Esophagus (tissue), 2 donors: ENCODE data around the gene CPLX1. TPM values are rescaled to one million over a fixed set of nuclear protein-coding genes. Genes with fewer than 3 reads are reported as not detected.
"Not testable (repeated sequence)": the region's sequence is repeated elsewhere in the genome, so short reads cannot be mapped to it uniquely, and the experiment has no call there.

Experiments used
- H3K27ac ChIP-seq, 2 donors: one replicate each; pipeline ENCODE4 v1.5.1; 2013; ENCODE audit warnings: low read depth in 2 of 2, mild to moderate bottlenecking in 2 of 2, inconsistent platforms in 1 of 2, low read length in 1 of 2, moderate library complexity in 1 of 2
- H3K27me3 ChIP-seq, 2 donors: one replicate each; pipeline ENCODE4 v1.6.1; 2013; ENCODE audit warnings: low read length in 2 of 2, control low read depth in 1 of 2, mild to moderate bottlenecking in 1 of 2; ENCODE audit not compliant: insufficient read depth in 2 of 2, control insufficient read depth in 1 of 2
- H3K36me3 ChIP-seq, 2 donors: one replicate each; pipeline ENCODE4 v1.6.1; 2013; ENCODE audit warnings: low read length in 1 of 2; ENCODE audit not compliant: control insufficient read depth in 2 of 2, insufficient read depth in 2 of 2
- H3K4me1 ChIP-seq, 2 donors: one replicate each; pipeline ENCODE4 v1.6.1; 2013; ENCODE audit warnings: low read length in 1 of 2; ENCODE audit not compliant: control insufficient read depth in 2 of 2, insufficient read depth in 2 of 2
- H3K4me3 ChIP-seq, 2 donors: one replicate each; pipeline ENCODE4 v1.5.1; 2013; ENCODE audit warnings: low read length in 2 of 2, mild to moderate bottlenecking in 2 of 2, low read depth in 1 of 2, moderate library complexity in 1 of 2
- H3K9me3 ChIP-seq, 2 donors: one replicate each; pipeline ENCODE4 v1.6.1; 2013; ENCODE audit warnings: mild to moderate bottlenecking in 2 of 2, low read depth in 1 of 2, low read length in 1 of 2, moderate library complexity in 1 of 2; ENCODE audit not compliant: control insufficient read depth in 2 of 2, insufficient read depth in 1 of 2
- WGBS, 2 donors: extraction: QIAGEN DNeasy Blood & Tissue Kit; methylation state at CpG; one replicate each; pipeline ENCODE4 v1.1.7; 2013; 5-methylcytosine and 5-hydroxymethylcytosine counted together
- polyA plus RNA-seq, 2 donors: library from polyadenylated mRNA; stranded (reverse); fragments of 200-250 nt; gene quantifications; one replicate each; pipeline ENCODE4 v1.2.3, GENCODE V29; 2013
- donor health status: healthy with polysubstance abuse.
- donor health status: Bipolar disorder and iron deficiency.

CPLX1 gene
- polyA plus RNA-seq, 2 donors = 0.74 to 2.8 TPM

DNA sequence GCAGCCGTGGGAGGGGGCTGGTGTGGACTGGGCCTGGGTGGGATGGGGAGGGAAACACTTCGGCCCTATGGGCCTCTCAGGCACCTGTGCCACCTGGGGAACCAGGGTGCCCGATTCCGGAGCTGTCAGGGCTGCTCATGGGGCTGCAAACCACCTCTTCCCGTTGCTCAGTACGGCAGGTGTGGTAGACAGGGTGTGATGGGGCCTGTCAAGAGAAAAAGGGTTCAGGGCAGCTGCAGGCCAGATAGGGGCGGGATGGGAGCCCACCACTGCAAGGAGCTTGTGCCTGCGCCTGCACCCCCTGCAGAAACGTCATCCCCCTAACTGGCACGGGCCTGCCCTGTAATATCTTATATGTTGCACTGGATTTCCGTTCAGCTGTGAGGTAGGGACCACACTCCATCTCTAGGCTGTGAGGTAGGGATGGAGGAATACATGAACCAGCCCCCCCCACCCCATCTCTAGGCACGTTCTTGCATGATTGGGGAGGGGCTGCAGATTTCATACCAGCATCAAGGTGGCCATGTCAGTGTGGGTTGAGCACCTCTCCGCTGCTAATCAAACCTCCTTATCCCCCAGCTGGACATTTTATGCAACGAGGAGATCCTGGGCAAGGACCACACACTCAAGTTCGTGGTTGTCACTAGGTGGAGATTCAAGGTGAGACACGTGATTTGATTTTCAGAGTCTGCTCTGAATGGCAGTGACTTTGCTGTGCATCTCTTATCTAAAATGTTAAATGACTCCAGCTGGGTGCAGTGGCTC is 61.3 kb downstream of the CPLX1 start:
- Histone ChIP-seq H3K36me3 (peaks cover 12 to 45% of the 10 kb centered on the region in 2 donors), H3K9me3 (peaks cover 0 to 2% of the 10 kb centered on the region in 2 donors), H3K27me3 (no peaks in the 10 kb centered on the region), H3K4me3 (no peak overlapping the region), H3K4me1 (peaks cover 0 to 10% of the 10 kb centered on the region in 2 donors), H3K27ac (no peak overlapping the region)
- WGBS, 2 donors = 88 to 91% methylated on average over 16 of the region's 16 CpGs

DNA sequence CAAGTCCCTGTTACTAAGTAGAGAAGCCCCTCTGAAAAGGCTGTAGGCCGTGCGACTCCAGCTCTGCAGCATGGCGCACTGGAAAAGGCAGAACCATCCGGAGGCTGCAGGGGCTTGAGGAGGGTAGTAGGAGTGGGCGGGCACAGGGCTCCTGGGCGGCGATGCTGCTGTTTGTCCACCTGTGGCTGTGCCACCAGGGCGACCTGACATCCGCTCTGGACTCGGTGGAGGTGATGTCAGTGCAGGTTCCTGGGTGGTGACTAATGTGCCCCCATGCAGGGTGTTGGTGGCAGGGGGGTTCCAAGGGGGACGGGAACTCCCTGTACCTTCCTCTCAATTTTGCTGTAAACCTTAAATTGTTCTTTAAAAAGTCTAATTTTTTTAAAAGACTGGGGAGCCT is 62.0 kb downstream of the CPLX1 start:
- Histone ChIP-seq H3K9me3 (peaks cover 0 to 2% of the 10 kb centered on the region in 2 donors), H3K36me3 (peaks cover 12 to 40% of the 10 kb centered on the region in 2 donors), H3K27ac (no peak overlapping the region), H3K4me3 (no peak overlapping the region), H3K27me3 (no peaks in the 10 kb centered on the region), H3K4me1 (peaks cover 0 to 10% of the 10 kb centered on the region in 2 donors)
- 87 to 92% methylated on average over 11 of the region's 11 CpGs for WGBS, 2 donors

DNA sequence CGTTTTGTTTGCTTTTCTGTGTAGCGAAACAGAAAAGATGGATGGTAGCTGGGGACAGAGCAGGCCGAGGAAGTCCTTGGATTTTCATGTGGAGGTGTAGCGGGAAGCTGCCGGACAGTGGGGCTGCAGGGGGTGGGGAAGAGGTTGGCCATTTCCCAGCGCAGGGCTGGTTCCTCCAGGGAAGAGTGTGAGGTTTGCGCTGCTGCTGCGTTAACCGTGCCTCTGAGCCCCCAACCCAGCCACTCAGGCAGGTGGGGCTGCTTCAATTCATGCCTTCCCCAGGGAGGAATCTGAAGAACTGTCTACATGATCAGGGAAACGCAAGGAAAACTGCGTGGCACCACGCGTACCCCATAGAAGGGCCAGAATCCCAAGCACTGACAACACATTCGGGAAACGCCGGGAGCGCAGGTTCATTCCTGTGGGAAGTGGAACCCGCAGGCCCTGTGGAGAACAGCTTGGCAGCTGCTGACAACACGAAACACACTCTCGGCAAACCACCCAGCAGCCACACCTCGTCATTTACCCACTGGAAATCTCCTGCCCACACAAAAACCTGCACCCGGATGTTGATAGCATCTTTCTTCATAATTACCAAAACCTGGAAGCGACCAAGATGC is 62.6 kb downstream of the CPLX1 start:
- Histone ChIP-seq H3K4me1 (peaks cover 0 to 10% of the 10 kb centered on the region in 2 donors), H3K27ac (no peak overlapping the region), H3K36me3 (peaks cover 12 to 39% of the 10 kb centered on the region in 2 donors), H3K9me3 (peaks cover 0 to 2% of the 10 kb centered on the region in 2 donors), H3K4me3 (no peak overlapping the region), H3K27me3 (no peaks in the 10 kb centered on the region)
- WGBS, 2 donors = 89 to 90% methylated on average over 23 of the region's 23 CpGs

DNA sequence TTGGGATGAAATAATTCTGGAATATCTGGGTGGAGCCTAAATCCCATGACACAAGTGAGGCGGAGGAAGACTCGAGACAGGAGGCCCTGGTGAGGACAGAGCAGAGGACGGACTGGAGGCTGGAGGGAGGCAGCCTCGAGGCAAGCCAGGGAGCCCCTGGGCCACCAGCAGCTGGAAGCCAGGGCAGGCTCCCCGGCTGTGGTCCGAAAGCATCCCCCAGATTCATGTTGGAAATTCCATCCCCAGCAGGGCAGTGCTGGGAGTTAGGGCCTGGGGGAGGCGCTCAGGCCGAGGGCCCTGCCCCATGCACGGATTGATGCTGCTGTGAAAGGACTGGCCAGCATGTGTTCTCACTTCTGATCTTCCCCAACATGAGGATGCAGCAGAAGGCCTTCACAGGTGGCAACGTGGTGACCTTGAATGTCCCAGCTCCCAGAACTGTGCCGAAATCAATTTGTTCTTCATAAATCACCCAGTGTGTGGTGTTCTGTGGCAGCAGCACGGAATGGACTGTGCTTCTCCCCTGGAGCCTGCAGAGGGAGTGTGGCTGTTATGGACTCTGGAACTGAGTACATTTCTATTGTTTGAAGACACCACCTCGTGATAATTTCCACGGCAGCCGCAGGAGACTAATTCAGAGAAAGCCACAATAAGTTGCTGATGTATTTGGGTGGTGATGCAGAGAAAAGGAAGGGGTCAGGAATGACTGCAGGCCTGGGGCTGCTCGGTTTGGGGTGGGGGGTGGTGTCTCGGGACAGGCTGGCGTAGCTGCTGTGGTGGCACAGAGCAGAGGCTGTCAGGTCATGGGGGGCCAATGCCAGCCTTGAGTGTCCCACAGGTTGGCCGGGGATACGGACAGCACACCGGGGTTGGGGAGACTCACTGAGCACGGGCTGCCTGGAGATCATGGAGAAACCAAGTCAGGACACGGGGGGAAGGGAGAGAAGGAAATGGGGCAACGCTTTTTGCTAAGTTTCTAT is 63.4 kb downstream of the CPLX1 start:
- no peaks in the 10 kb centered on the region for H3K9me3 ChIP-seq
- H3K27ac ChIP-seq = no peak overlapping the region
- H3K36me3 ChIP-seq = peaks cover 12 to 36% of the 10 kb centered on the region in 2 donors
- no peak overlapping the region for H3K4me3 ChIP-seq
- whole genome bisulfite sequencing, 2 donors = 82 to 87% methylated on average over 24 of the region's 24 CpGs
- no peaks in the 10 kb centered on the region for H3K27me3 ChIP-seq
- peaks cover 0 to 10% of the 10 kb centered on the region in 2 donors for H3K4me1 ChIP-seq

DNA sequence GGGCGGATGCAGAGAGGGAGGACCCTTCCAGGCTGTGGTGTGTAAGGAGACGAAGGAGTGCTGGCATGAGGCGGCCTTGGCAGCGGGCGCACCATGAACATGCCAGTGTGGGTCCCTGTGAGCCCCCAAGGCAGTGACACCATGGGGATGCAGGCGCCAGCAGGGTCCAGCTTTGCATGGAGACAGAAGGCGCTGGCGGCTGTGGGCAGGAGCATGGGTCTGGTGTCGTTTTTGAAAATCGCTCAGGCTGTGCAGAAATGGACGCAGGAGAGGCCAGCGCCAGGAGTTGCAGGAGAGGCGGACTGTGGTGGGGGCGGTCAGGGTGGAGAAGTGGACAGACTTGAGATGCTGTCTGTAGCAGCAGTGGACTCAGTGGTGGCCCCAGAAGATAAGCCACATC is 64.2 kb downstream of the CPLX1 start:
- H3K27me3 ChIP-seq = no peaks in the 10 kb centered on the region
- no peaks in the 10 kb centered on the region for H3K9me3 ChIP-seq
- H3K4me3 ChIP-seq = no peak overlapping the region
- no peak overlapping the region for H3K27ac ChIP-seq
- peaks cover 0 to 7% of the 10 kb centered on the region in 2 donors for H3K4me1 ChIP-seq
- peaks cover 13 to 36% of the 10 kb centered on the region in 2 donors for H3K36me3 ChIP-seq
- 93 to 95% methylated on average over 14 of the region's 14 CpGs for WGBS, 2 donors

DNA sequence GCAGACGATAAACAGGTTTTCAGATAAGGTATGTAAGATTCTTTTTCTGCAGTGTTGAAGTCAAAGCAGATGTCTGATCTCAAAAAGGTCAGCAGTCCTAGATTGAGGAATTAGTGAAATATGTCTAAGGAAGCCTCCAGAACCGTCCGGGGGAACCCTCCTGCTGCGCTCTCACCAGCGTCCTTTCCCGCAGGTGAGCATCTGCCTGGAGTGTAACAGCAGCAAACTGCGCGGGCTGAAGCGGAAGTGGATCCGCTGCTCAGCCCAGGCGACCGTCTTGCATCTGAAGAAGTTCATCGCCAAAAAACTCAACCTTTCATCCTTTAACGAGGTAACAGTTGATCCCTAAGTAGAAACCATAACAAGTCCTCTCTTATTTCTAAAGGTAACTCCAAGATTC is 64.8 kb downstream of the CPLX1 start:
- Histone ChIP-seq H3K4me1 (peaks cover 0 to 7% of the 10 kb centered on the region in 2 donors), H3K27me3 (no peaks in the 10 kb centered on the region), H3K4me3 (no peak overlapping the region), H3K36me3 (peaks cover 13 to 34% of the 10 kb centered on the region in 2 donors), H3K9me3 (no peaks in the 10 kb centered on the region), H3K27ac (no peak overlapping the region)
- 93 to 95% methylated on average over 14 of the region's 14 CpGs for WGBS, 2 donors

DNA sequence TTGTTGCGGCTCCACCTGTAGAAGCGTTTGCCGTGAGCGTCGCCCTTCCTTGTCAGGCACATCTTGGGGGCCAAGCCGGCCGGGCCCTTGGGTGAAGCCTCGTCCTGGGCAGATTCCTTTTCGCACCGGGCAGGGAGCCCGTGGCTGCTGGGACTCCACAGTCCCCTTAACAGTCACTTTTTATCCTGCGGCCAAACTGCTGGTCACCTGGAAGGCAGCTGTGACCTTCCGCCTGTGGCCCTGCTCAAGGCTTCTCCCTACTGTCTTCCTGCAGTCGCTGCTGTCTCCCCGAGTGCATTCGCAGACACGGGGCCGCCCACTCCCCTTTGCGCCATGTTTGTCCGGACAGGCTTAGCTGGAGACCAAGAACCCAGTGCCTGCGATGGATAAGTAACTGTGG is 65.3 kb downstream of the CPLX1 start:
- Histone ChIP-seq H3K27ac (no peak overlapping the region), H3K27me3 (no peaks in the 10 kb centered on the region), H3K36me3 (peaks cover 10 to 30% of the 10 kb centered on the region in 2 donors), H3K4me3 (no peak overlapping the region), H3K9me3 (no peaks in the 10 kb centered on the region), H3K4me1 (peaks cover 0 to 3% of the 10 kb centered on the region in 2 donors)
- WGBS, 2 donors = 95 to 96% methylated on average over 21 of the region's 21 CpGs

DNA sequence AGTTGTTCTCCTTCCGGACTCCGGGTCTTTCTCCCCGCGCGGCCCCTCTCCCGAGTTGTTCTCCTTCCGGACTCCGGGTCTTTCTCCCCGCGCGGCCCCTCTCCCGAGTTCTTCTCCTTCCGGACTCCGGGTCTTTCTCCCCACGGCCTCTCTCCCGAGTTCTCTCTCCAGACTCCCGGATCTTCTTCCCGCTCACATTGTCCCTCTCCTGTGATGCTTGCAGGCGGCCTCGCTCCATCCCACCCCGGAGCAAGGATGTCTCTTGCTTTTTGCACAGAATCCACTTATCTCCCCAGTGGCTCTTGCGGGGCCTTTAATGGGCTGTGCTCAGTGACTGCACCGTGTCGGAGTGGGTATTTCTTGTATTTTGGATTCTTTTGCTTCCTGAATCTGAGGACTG is 66.1 kb downstream of the CPLX1 start:
- not testable (repeated sequence) for H3K27me3 ChIP-seq, H3K27ac ChIP-seq, H3K4me1 ChIP-seq, H3K4me3 ChIP-seq, H3K9me3 ChIP-seq
- H3K36me3 ChIP-seq = peaks cover 10 to 32% of the 10 kb centered on the region in 2 donors
- 83 to 90% methylated on average over 16 to 18 of the region's 24 CpGs for WGBS, 2 donors

DNA sequence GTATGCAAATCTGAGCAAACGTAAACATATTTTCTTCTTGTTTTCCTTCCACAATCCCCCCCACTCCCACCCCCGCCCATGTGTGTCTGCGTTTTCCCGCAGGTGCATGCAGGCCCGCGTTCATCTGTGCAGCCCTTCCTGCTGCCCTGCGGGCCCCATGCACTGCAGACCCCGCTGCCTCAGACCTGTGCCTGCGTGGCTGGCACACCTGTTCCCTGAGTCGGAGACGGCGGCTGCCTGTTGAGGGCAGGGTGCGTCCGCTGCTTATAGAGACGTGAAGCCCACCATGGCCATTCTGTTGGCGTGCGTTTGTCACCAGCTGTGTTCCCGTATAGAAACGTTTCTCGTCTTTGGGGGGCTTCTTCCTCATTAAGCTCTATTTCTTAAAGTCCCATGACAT is 68.8 kb downstream of the CPLX1 start:
- Histone ChIP-seq H3K4me1 (no peaks in the 10 kb centered on the region), H3K4me3 (no peak overlapping the region), H3K36me3 (peaks cover 12 to 29% of the 10 kb centered on the region in 2 donors), H3K27ac (no peak overlapping the region), H3K9me3 (no peaks in the 10 kb centered on the region), H3K27me3 (no peaks in the 10 kb centered on the region)
- 93 to 94% methylated on average over 20 of the region's 20 CpGs for WGBS, 2 donors
